A673 (cell line): Measurements from ENCODE around the gene SLC2A4. TPM values are rescaled to one million over a fixed set of nuclear protein-coding genes. Genes with fewer than 3 reads are reported as not detected.

Experiments
- BruUV-seq: library from RNA; stranded (reverse); fragments of 400-500 nt; replicated peaks from 2 replicates; lab custom pipeline; 2021; lab: Mats Ljungman, UMichigan
- CTCF ChIA-PET: fragments of 300-600 bp; sonication (Branson Sonifier 250); formaldehyde crosslinking; loops from one replicate; lab custom pipeline; 2022; ENCODE audit warnings: antibody characterized with exemption; lab: Charles Lee
- POLR2A ChIA-PET: fragments of 300-600 bp; sonication (Branson Sonifier 250); formaldehyde crosslinking; loops from one replicate; lab custom pipeline; 2022; ENCODE audit warnings: antibody characterized with exemption; ENCODE audit not compliant: low non-redundant PET; lab: Charles Lee
- DNase-seq: peaks from one replicate; pipeline ENCODE4 v3.0.0-alpha.2; 2015; ENCODE audit warnings: low spot score
- H3K27ac ChIP-seq: fragments of 200-600 bp; sonication (generic); 2 replicates; pipeline ENCODE4 v1.5.1; 2016; ENCODE audit warnings: mixed run types, low read depth, mild to moderate bottlenecking, mixed read lengths, antibody characterized with exemption, low read length; ENCODE audit not compliant: poor library complexity, severe bottlenecking
- H3K27me3 ChIP-seq: fragments of 200-600 bp; sonication (generic); replicated peaks from 2 replicates; pipeline ENCODE4 v1.6.1; 2017; ENCODE audit warnings: mixed run types, low read depth, mild to moderate bottlenecking, mixed read lengths, antibody characterized with exemption, low read length; ENCODE audit not compliant: insufficient read depth, poor library complexity
- H3K36me3 ChIP-seq: fragments of 200-600 bp; sonication (generic); 2 replicates; pipeline ENCODE4 v1.6.1; 2016; ENCODE audit warnings: mixed run types, mild to moderate bottlenecking, mixed read lengths, antibody characterized with exemption, low read length; ENCODE audit not compliant: insufficient read depth, poor library complexity, severe bottlenecking
- H3K4me1 ChIP-seq: fragments of 200-600 bp; sonication (generic); 2 replicates; pipeline ENCODE4 v1.6.1; 2017; ENCODE audit warnings: mixed run types, mild to moderate bottlenecking, mixed read lengths, antibody characterized with exemption, low read length; ENCODE audit not compliant: insufficient read depth, poor library complexity, severe bottlenecking
- H3K4me3 ChIP-seq: fragments of 200-600 bp; sonication (generic); 2 replicates; pipeline ENCODE4 v1.5.1; 2016; ENCODE audit warnings: low read depth, mixed run types, mild to moderate bottlenecking, mixed read lengths, low read length; ENCODE audit not compliant: poor library complexity, severe bottlenecking
- H3K9me3 ChIP-seq: fragments of 200-600 bp; sonication (generic); 2 replicates; pipeline ENCODE4 v1.6.1; 2016; ENCODE audit warnings: mixed run types, low read depth, mild to moderate bottlenecking, mixed read lengths, antibody characterized with exemption, low read length; ENCODE audit not compliant: poor library complexity, severe bottlenecking
- EZH2 ChIP-seq: fragments of 200-600 bp; sonication (generic); IDR thresholded peaks from 2 replicates; pipeline ENCODE4 v1.6.1; 2017; ENCODE audit warnings: borderline replicate concordance, low read depth, mild to moderate bottlenecking, mixed read lengths, antibody characterized with exemption, low read length; ENCODE audit not compliant: poor library complexity, severe bottlenecking
- intact Hi-C: fragments of 100-400 bp; cut with micrococcal nuclease; formaldehyde crosslinking; loops from one replicate; pipeline ENCODE4 v1.10.0; 2022; ENCODE audit not compliant: unreplicated experiment
- total RNA-seq: library from RNA; stranded (reverse); gene quantifications from 2 replicates; pipeline ENCODE4 v1.2.3, GENCODE V29; 2021
- TF ChIP-seq, protein P1 (sequence below): fragments of 300-800, 200-600 bp; sonication (generic); conservative IDR thresholded peaks from 2 replicates; pipeline ENCODE4 v1.5.1; 2017; ENCODE audit warnings: low read depth, mild to moderate bottlenecking, antibody characterized with exemption, low read length, moderate library complexity, mixed read lengths

SLC2A4 gene
- total RNA-seq, 1 experiment from 2014 or later, result 0.67 TPM

DNA sequence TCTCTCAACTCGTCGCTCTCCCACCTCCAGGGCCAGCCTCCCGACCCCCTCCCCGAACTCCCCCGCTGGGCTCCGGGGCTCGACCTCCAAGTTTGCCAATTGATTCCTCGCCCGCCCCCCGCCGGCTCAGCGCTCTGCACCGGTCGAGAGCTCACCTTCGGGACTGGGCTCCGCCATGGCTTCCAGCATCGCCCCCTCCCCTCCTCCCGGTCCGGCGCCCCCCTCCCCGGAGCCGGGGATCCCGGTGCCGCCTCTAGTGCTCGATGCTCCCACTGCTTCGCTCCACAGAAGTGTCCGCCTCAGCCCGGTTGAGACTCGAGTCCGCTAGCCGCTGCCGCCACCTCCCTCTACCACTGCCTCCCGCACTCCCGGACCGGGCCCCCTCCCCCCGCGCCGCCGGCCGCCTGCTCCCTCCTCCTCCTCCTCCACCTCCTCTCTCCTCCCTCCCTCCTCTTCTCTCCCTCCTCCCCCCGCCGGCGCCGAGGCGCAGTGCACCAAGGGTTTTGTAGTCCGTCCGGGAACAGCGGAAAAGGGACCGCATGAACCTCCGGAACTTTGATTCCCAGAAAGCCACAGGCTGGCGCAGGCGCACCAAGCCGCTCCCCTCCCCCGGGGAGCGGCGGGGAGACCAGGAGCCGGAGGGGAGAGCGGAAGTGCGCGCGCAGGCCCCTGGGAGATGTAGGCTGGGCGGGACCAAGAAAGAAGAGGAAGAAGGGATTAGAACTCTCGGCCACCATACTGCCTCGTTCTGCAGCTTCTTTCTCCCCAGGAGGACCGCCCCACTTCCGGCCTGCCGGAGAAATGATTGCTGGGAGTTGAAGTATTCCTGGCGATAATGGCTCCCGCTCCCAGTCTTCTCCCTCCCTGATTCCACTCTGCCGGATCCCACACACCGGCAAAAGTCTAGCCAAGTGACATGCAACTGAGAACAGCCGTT lies 42.2 kb upstream of the SLC2A4 start, which contains the start of gene PHF23:
PHF23 (minus strand) TSS at position 367 of the 937 bp plus-strand sequence; CDS start at position 189, 178 bp downstream.
- Histone ChIP-seq H3K4me3 (peak within 1 kb of the TSS; percentile 96), H3K4me1 (peaks cover 41% of the 10 kb centered on the region), H3K36me3 (peaks cover 47% of the 10 kb centered on the region), H3K27me3 (no peaks in the 10 kb centered on the region), H3K9me3 (no peaks in the 10 kb centered on the region), H3K27ac (peak within 1 kb of the TSS; percentile 95)
- intact Hi-C loops, result no loop called here
- DNase-seq, result peak; percentile 100
- TF ChIP-seq EZH2, result no peak
- no TSS peak for BruUV-seq
- CTCF ChIA-PET, result no interaction called here
- POLR2A ChIA-PET, result interaction anchor here (0.7 kb wide), 1 partner anchor 188 kb away, joined by 3 read pairs; no protein-coding TSS in a partner anchor

DNA sequence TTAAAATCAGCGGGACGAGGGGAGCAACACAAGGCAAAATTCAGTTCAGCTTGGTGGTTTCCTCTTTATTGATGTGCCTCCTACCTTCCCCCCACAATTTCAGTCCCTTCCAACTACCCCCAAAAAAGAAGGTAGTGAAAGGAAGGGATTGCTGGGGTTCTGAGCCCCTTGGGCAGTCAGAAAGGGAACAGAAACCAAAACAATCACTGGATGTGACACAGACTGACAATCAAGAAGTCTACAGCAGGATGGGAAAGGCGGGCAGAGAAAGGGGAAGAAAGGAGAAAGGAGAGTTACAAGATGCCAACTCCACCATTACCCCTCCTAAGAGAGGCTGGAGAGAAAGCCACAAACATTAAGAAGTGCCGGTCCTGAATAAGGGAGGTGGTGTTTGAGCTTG lies 41.1 kb upstream of the SLC2A4 start:
- no peak for DNase-seq
- ChIA-PET CTCF (no interaction called here), POLR2A (interaction anchor here (0.6 kb wide), 1 partner anchor 20 kb away, joined by 4 read pairs; no protein-coding TSS in a partner anchor)
- peaks cover 45% of the 10 kb centered on the region for H3K36me3 ChIP-seq
- no peaks in the 10 kb centered on the region for H3K9me3 ChIP-seq
- H3K27ac ChIP-seq, result peak overlapping the region; percentile 22
- TF ChIP-seq, protein P1, sequence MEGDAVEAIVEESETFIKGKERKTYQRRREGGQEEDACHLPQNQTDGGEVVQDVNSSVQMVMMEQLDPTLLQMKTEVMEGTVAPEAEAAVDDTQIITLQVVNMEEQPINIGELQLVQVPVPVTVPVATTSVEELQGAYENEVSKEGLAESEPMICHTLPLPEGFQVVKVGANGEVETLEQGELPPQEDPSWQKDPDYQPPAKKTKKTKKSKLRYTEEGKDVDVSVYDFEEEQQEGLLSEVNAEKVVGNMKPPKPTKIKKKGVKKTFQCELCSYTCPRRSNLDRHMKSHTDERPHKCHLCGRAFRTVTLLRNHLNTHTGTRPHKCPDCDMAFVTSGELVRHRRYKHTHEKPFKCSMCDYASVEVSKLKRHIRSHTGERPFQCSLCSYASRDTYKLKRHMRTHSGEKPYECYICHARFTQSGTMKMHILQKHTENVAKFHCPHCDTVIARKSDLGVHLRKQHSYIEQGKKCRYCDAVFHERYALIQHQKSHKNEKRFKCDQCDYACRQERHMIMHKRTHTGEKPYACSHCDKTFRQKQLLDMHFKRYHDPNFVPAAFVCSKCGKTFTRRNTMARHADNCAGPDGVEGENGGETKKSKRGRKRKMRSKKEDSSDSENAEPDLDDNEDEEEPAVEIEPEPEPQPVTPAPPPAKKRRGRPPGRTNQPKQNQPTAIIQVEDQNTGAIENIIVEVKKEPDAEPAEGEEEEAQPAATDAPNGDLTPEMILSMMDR, result no peak
- TF ChIP-seq EZH2, result no peak
- intact Hi-C loops, result no loop called here
- TSS peak; percentile 64 for BruUV-seq
- H3K4me1 ChIP-seq, result peaks cover 33% of the 10 kb centered on the region
- peak overlapping the region; percentile 96 for H3K4me3 ChIP-seq
- no peaks in the 10 kb centered on the region for H3K27me3 ChIP-seq

DNA sequence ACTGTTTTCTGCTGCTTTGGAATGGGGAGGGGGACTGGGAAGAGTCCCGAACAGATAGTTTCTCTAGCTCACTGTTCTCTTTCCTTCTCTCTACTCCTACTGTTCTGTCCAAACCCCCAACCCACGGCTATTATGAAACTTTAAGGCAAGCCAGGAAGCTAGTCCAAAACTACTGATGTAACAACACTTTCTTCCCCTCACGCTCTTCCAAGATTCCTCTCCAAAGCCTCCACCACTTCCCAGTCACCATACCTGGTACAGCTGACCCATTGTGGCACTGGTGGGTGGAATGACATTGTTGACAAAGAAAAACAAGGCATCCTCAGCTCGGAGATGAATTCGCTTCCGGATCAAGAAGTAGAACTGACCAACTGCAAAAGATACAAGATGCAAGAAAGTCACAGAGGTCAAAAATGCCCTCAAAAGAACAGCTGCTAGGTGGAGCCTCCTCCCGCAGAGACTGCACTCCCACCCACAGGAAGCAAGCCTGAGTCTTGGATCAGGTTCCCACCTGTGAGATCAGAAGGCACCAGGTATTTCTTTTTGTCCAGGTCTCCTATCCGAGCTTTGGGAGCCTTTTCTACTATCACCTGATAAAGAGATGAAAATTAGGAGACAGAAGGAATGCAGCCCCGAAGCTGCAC lies 40.3 kb upstream of the SLC2A4 start:
- CTCF ChIA-PET, result interaction anchor here (1.0 kb wide), 1 partner anchor 20 kb away, joined by 3 read pairs; no protein-coding TSS in a partner anchor
- POLR2A ChIA-PET, result interaction anchor here (0.6 kb wide), 1 partner anchor 21 kb away, joined by 4 read pairs; no protein-coding TSS in a partner anchor
- no TSS peak for BruUV-seq
- Histone ChIP-seq H3K27ac (peak overlapping the region; percentile 84), H3K27me3 (no peaks in the 10 kb centered on the region), H3K4me3 (peak overlapping the region; percentile 72), H3K4me1 (peaks cover 31% of the 10 kb centered on the region), H3K9me3 (no peaks in the 10 kb centered on the region), H3K36me3 (peaks cover 44% of the 10 kb centered on the region)
- no peak for TF ChIP-seq EZH2
- TF ChIP-seq, protein P1, result no peak
- intact Hi-C loops, result no loop called here
- DNase-seq, result no peak
